OCI-M2 (cell line): Measurements from ENCODE around the gene GALNT13.

ENCODE experiments used
- DNase-seq: peaks from one replicate; lab custom pipeline; 2025; ENCODE audit not compliant: unreplicated experiment; lab: John Stamatoyannopoulos, UW

The GALNT13 gene

DNA sequence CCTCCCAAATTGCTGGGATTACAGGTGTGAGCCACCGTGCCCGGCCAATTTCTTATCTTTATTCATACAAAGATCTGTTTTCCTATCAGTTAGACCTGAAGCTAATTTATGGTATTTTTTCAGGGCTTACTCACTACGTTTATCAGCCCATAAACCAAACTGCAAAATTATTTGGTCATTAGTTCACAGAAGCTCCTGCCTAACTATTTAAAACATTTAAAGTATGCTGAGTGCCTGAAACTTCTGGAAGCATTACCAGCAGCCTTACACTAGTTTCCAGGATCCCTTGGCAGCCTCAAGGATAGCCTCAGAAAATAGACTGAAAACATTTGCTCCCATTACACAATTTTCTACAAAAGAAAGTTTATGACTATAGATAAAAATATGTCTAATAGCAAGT lies 68.8 kb downstream of the GALNT13 start:
- no peak for DNase-seq

DNA sequence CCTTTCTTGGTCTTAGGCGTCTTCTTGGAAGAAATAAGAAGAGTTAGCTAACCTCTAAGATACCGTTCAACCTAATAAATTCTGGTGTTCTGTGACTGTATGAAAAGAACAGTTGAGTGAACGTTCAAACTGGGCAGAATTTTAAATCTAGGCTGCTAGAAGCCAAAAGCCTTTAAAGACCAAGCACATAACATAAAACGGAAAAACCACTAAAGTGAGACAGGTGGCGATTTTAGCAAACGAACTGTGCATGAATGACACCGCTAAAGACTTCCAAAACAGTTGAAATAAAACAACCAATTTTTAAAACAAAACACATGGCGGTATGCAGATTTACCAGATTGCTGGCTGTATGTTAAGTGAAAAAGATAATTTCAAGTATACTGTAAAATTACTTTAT lies 73.1 kb downstream of the GALNT13 start:
- no peak for DNase-seq

DNA sequence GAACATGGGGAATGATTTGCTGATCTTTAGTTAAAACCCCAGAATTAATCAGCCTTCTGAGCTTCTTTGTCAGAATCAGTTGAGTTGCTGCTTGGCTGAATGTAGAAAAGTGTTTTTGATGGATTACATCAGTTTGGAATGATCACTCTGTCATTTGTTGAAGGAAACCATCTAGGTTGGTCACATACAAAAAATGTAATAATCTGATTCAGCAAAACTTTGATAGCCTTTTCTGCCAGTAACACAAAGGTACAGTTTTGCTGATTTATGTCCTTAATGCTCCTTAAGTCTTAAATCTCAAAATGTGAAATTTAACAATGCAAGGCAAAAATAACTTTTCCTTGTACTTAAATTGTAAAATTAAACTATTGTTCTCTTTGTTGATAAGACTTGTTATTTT lies 74.3 kb downstream of the GALNT13 start:
- DNase-seq, result no peak

DNA sequence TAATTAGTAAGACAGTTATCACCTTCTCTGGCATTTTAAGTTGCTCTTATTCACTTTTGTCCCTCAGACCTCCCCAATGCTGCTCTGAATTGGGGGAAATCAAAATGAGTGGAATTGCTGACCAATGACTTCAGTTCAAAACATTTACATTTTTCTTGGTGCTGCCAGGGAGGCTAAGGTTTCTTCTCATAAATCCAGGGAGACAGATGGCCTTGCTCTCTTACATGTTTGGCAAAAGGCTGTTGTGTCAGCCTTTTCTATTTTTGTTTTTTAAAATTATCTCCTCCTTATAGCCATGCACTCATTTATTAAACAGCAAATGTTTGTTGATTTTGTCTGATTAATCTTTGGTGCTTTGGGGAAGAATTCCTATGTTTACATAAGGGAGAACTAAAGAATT lies 82.0 kb downstream of the GALNT13 start:
- no peak for DNase-seq

DNA sequence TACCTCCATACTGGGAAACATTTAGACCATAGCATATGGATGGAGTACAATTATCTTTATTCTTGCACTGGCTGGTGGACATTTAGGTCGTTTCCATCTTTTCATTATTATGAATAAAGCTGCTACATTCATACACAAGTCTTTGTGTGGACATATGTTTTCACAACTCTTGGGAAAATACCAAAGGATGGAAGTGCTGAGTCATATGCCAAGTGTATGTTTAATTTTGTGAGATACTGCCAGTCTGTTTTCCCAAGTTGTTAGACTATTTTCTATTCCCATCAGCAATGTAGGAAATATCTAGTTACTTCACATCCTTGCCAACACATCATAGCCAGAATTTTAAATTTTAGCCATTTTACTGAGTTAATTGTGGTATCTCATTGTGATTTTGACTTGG lies 91.5 kb downstream of the GALNT13 start:
- no peak for DNase-seq

DNA sequence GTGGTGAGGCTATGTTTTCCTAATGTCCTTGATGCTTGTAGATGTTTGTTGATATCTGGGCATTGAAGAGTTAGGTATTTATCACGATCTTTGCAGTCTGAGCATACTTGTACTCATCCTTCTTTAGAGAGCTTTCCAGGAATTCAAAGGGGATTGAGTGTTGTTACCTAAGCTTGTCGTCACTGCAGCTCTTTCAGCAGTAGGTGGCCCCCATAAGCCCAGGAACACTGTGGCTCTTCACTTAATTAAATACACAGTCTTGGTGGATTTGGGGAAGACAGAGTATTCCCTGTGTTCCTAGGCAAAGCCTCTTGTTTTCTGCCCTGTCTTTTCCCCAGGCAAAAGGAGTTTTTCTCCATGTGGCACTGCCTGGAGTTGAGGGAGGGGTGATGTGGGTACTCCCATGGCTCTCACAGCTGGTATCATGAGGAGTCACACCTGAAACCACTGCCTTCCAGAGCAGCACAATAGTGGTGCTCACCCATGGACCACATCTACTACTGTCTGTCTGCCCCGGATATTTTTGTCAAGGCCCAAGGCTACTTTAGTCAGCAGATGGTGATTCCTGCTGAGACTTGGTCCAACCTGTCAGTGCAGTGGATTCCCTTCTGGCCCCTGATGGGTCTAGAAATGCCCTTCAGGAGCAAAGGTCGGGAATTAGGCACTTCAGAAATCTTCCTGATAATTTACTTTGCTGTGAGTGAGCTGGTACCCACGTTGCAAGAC lies 95.7 kb downstream of the GALNT13 start:
- no peak for DNase-seq

DNA sequence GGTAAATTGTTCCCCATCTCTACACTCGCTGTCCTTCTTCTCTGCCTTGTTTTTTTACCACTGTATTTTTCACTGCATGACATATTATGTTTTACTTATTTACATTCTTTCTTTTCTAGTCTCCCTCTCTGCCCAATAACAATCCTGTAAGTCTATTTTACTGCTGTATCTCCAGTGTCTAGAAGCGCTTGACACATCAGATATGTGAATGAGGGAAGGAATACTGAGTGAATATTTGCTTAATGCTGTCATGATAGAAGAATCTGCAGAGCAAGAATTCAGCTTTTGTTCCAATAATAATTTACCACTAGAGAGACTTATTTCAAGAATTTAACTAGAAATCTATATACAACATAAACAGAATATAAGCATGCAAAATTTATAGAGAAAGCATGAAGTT lies 99.5 kb downstream of the GALNT13 start:
- no peak for DNase-seq

DNA sequence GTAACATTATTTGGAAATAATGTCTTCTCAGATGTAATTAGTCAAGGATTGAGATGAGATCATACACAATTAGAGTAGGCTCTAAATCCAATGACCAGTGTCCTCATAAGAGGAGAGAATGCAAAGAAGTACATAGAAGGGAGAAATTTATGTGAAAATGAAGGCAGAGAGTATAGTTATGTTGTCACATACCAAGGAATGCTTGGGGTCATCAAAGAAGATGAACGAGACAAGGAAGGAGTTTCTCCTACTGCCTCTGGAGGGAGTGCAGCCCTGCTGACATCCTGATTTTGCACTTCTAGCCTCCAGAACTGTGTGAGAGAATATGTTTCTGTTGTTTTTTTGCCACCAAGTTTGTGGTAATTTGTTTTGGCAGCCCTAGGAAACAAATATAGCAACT lies 100.1 kb downstream of the GALNT13 start:
- no peak for DNase-seq

DNA sequence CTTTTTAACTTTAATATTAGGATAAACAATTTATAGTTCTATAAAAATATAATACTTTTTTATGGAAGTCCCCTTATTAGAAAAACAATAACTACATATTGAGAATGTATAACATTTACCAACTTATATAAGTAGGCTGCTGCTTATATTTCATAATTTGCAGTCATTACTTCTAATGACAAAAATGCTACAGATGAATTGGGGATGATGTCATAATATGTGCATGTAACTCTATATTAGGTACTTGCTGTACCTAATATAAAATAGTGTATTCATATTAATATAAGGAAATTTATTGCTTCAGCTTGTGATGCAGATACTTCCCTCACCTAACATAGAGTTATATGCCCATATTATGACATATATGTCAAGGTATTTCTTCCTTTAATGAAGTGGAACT lies 100.7 kb downstream of the GALNT13 start:
- no peak for DNase-seq

DNA sequence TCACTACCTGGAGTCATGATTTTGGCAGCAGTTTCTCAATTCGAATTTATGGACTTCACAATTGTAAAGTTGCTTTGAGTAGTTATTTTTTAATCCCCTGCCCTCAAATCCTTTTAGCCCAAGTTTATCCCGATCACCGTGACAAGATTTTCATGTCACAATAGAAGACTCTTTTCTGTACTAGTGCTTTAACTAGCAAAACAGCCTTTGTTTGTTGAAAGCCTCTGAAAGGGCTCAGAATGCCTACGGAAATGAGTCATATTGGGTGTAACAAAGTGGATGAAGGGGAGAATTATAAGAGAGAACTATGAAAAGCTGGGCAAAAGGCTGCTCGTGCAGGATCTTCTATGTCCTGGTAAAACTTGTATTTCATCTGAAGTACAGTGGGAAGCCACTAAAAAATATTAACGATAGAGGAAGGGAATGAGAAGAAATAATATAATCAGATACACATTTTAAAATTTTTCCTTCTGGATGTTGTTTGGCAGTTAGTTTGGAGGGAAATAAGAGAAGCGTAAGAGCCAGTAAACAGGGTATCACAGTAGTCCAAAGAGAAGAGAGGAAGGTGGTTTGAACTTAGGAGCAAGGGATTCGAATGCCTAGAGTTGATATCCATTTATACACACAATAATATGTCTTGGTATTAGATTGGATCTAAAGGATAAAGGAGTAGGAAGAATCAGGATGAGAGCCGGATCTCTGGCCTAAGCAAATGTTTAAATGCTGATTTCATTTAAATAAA lies 114.9 kb downstream of the GALNT13 start:
- DNase-seq, result no peak

DNA sequence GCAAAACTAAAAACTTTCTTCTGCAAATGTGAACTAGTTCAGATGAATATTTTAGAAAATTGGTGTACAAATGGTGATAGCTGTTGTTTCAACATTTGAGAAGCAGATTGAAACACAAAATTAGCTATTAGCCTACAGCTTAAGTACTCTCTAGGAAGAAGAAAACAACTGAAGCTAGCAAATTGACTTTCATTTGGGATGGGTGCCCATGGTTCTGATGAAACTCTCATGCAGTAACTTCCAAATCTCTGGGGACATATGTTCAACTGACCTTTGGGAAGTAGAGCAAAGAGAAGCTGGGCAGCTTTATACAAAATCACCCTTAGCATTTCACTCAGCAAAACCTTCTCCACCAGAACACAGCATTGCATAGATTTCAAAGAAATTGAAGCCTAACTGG lies 119.0 kb downstream of the GALNT13 start:
- DNase-seq, result no peak

DNA sequence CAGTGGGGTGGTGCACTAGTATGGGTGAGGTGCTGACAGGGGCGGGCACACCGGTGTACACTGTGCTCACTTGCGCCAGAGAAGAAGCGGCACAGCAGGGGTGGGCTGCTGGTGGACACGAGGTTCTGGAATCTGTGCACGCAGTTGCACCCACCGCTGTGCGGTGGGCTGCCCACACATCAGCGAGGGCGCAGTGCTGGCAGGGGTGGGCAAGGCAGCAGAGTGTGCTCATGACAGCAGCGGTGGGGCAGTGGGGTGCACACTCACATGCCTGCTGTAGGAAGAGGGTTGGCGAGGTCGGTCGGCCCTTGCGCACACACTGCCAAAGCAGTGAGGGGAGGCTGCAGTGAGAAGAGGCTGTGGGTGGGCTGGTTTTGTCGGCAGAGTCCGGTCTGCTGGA lies 141.8 kb downstream of the GALNT13 start:
- no peak for DNase-seq

DNA sequence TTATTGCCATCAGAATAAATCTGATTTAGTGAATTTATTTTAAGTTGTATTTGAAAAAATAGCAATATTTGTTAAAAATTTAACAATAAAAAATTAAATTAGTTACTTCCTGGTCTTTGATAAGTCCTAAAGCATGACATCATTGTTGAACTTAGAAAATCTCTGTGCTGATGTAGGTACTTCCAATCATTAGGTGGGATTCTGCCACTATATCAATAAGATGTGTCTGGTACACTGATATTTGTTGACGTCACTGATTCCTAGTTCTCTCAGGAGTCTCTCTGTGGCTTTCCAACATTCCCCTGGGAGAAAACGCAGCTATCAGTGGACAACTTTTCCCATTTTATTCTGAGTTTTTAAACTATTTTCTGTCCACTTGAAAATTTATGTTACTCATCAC lies 143.5 kb downstream of the GALNT13 start:
- no peak for DNase-seq

DNA sequence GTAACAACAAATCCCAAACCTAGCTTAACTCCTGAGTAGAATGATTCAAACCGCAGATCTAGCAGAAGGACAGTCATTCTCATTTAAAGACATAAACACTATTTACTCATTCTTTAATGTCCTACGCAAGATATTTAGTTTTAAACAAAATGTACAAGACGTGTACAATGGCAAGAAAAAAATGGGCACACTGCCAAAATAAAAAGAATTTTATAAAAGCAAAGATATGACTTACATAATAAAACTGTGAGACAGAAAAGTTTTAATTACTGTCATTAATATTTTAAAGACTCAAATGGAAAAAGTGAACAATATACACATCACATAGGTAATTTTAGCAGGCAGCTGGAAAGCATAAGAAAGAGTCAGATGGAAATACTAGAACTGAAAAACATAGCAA lies 157.8 kb downstream of the GALNT13 start:
- no peak for DNase-seq

DNA sequence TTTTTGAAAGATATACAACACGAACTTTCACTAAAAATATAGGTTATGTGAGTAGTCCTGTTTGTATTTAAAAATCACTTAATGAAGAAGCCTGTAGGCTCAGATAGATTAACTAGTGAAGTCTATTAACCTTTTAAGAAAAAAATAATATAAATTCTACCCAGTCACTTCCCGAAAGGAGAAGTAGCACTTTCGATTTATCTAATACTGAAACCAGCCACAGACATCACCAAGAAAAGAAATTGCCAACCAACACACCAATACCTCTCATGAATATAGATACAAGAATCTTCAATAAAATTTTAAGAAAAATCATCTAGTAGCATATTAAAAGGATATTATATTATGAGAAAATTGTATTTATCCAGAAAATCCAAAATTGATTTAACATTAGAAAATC lies 160.5 kb downstream of the GALNT13 start:
- no peak for DNase-seq

DNA sequence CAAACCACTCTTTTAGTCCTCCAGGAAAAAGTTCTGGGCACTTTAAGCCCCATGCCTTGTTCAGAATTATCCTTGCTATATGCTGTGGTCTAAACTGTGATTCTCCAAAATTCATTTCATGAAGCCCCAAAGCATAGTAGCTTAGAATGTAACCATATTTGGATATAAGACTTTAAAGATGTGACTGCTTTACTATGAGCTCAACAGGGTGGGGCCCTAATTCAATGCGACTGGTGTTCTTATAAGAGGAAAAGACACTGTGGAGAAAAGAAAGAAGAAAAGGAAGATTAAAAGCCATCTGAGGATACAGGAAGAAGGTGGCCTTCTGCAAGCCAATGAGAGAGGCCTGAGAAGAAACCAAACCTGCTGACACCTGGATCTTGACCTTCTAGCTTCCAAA lies 174.8 kb downstream of the GALNT13 start:
- no peak for DNase-seq

DNA sequence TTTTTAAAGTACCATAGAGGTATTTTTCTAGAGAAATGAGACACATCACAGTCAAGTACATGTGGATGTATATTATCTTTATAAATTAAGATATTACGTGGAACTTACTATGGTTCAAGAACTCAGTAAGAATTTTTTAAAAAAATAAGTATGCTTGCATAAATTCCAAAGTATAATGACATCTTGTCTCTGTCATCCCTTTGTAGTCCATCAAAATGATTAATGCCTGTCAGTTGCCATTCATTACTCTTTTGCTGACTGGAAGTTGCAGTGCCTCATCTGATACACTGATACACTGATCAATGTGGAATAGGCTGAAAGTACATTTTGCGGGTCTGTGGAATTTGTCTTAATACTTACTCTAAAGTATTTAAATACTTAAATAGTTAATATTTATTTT lies 177.2 kb downstream of the GALNT13 start:
- no peak for DNase-seq

DNA sequence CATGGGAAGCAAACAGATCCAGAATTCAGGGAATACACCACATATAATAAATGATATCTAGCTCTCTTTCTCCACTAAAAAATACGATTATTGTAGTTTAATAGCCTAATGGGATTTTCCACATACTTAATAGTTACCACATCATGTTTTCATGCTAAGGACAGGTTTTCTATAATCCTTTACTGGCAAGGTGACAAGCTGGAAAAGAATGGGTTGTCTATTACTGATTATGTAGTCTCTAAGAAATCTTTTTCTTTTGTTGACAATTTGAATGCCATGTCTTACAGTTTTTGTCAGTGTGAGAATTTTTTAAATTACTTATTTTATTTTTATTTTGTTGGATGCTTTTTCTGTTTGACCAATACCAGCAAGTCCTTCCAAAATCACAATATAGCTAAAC lies 177.8 kb downstream of the GALNT13 start:
- no peak for DNase-seq

DNA sequence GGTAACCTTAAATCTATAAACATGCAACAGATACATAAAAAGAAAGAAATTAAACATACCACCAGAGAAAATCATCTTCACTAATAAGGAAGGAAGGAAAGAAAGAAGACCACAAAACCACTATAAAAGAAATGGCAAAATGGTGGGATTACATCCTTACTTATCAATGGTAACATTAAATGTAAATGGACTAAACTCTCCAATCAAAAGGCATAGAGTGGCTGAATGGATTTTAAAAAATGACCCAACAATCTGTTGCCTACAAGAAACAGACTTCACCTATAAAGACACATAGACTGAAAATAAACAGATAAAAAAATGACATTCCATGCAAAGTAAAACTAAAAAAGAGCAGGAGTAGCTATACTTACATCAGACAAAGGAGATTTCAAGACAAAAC lies 195.4 kb downstream of the GALNT13 start:
- DNase-seq, result no peak

DNA sequence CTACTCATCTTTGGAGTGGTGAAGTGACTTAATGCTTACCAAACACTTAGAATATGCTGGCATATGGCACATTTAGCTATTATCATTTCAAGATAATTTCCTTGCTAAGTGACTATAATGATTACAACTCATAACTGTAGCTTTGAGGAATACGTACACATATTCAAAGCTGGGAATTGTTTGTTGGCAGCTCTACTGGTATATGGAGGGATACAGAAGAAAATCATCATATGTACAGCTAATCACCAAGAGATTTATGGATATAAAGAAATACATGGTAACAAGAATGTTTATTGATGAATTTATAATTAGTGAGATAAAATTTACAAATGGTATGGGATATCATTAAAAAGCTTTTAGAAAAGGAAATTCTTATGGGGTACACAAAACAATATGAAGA lies 207.2 kb downstream of the GALNT13 start:
- DNase-seq, result no peak

DNA sequence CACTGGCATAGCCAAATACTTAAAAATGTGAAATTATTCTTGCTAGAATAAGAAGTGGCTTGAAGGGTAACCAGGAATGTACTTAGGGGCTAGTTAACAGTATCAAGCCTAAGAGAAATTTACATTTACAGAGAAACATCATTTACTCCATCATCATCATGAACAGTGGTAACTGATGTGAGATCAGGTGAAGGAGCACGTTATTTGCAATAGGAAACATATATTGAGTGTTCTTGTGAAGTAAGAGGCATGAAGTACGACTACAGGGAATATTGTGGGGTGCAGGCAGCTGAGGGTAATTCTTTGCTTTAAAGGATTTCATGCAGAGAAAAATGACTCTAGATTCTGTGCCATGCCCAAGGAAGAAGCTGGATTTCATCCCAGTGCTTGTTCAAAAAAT lies 220.8 kb downstream of the GALNT13 start:
- no peak for DNase-seq

DNA sequence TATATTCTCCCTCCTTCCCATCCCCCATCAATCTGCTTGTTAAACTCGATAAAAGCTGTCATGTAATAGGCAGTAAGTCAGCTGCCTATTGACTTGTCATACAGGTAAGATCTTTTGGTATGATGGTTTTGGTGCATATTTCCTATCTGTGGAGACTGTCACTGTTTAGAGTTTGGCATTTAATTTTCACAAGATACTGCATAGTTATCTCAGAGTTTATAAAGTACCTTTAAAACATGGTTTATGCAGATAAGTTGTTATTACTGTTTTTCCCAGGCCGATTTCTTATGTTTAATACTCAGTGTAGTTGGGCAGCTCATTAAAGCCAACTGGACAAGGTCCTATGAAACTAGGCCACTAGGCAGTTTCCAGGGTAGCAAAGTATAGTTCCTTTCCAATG lies 222.1 kb downstream of the GALNT13 start:
- DNase-seq, result no peak

DNA sequence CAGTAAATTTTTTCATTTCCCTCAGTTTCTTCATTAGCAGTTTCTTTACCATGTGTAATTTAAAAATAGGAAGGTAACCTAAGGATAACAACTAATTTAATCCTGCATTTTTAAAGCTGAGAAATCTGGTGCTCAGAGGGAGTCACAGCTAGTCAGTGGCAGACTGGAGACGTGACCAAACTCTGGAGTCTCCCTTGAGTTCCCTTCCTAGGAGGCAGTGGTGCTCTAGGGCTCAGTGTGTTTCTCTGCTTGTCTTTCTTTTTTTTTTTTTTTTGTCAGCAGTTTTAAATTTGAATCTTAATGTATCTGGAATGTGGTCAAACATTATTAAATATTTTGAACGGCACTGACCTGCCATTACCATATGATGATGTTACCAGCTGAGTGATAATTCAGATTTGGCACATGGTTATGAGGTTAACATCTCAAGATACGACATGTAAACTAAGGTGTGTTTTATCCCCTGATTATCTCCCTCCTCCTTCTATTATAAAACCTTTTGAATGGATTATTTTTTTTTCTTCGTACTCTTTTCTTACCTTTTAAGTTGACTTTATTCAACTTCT lies 226.2 kb downstream of the GALNT13 start:
- no peak for DNase-seq
